ENCODE measurements around the gene NLGN2. TPM values are rescaled to one million over a fixed set of nuclear protein-coding genes. Genes with fewer than 3 reads are reported as not detected.

The NLGN2 gene
- total RNA-seq, 1 experiment from 2014 or later, result 3.7 TPM

GRCh38 chr17:7437950-7438614 is 30.4 kb downstream of the NLGN2 start:
- no peak for DNase-seq (ENCODE audit: low read depth)

GRCh38 chr17:7438656-7439460 is 31.2 kb downstream of the NLGN2 start:
- no peak for DNase-seq (ENCODE audit: low read depth)

GRCh38 chr17:7439462-7440112 is 31.9 kb downstream of the NLGN2 start, which contains the start of gene FGF11:
Gene FGF11 (plus strand): TSS chr17:7439512. CDS start chr17:7439621, 109 bp downstream.
- no peak for DNase-seq (ENCODE audit: low read depth)

- peak; percentile 37 for DNase-seq (ENCODE audit: low read depth)
Measured at GRCh38 chr17:7440113-7440833, 32.6 kb downstream of the NLGN2 start.

GRCh38 chr17:7440834-7441195 is 33.2 kb downstream of the NLGN2 start:
- DNase-seq (ENCODE audit: low read depth), result peak; percentile 37

- no peak for DNase-seq (ENCODE audit: low read depth)
Measured at GRCh38 chr17:7441266-7441665, 33.6 kb downstream of the NLGN2 start.

- DNase-seq (ENCODE audit: low read depth), result no peak
Measured at GRCh38 chr17:7442142-7442541, 34.5 kb downstream of the NLGN2 start.

- DNase-seq (ENCODE audit: low read depth), result no peak
Measured at GRCh38 chr17:7443499-7444485, 36.1 kb downstream of the NLGN2 start.

- peak; percentile 61 for DNase-seq (ENCODE audit: low read depth)
Measured at GRCh38 chr17:7444682-7445618, 37.3 kb downstream of the NLGN2 start, which contains the start of gene CHRNB1. Gene CHRNB1 (plus strand): TSS chr17:7445061. CDS start chr17:7445128, 67 bp downstream.

GRCh38 chr17:7445619-7445968 is 37.9 kb downstream of the NLGN2 start:
- DNase-seq (ENCODE audit: low read depth), result no peak

GRCh38 chr17:7448461-7448860 is 40.8 kb downstream of the NLGN2 start:
- DNase-seq (ENCODE audit: low read depth), result no peak

- DNase-seq (ENCODE audit: low read depth), result no peak
Measured at GRCh38 chr17:7459961-7460545, 52.4 kb downstream of the NLGN2 start.

- DNase-seq (ENCODE audit: low read depth), result no peak
Measured at GRCh38 chr17:7460850-7461660, 53.4 kb downstream of the NLGN2 start.

- DNase-seq (ENCODE audit: low read depth), result no peak
Measured at GRCh38 chr17:7462474-7463371, 55.1 kb downstream of the NLGN2 start.

GRCh38 chr17:7463372-7463846 is 55.8 kb downstream of the NLGN2 start:
- no peak for DNase-seq (ENCODE audit: low read depth)

GRCh38 chr17:7464081-7464480 is 56.4 kb downstream of the NLGN2 start:
- no peak for DNase-seq (ENCODE audit: low read depth)

GRCh38 chr17:7465597-7466275 is 58.1 kb downstream of the NLGN2 start:
- no peak for DNase-seq (ENCODE audit: low read depth)
